ENCODE results near the gene NIPA2. TPM values are rescaled to one million over a fixed set of nuclear protein-coding genes. Genes with fewer than 3 reads are reported as not detected.

Gene NIPA2
- total RNA-seq, 1 experiment from 2014 or later: 77.9 TPM

DNA sequence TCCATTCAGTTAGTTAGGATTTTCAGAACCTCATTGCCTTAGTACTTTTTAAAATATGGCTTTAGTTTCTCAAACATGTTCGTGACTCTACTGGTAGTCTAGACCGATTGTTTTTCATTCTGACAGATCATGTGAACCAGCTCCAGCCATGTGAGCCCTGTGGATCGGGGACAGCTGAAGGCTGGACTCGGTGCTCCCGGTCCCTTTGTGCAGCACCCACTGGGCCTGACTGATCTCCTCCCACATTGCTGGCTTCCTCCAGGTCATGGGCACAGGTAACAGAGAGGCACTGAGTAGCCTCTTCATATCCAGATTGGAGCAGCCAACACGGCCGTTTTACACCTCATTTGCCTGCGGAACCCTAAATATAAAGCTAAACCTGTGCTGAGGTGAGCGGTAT lies 30.5 kb downstream of the NIPA2 start:
- no CpG with 5 or more reads among the region's 9 CpGs for WGBS (ENCODE audit: extremely low coverage, insufficient read length, low lambda C conversion rate)
- Histone ChIP-seq H2BK15ac (ENCODE audit: low read depth, low read length) (no peak overlapping the region), H4K5ac (ENCODE audit: insufficient read length, low read depth, low read length) (no peak overlapping the region)

More for the DNA sequence above, 30.5 kb downstream of the NIPA2 start:
- Histone ChIP-seq H3K18ac (ENCODE audit: insufficient read length, low read depth, low read length) (no peak overlapping the region), H2AK5ac (ENCODE audit: insufficient read length, low read length) (no peak overlapping the region), H3K4ac (ENCODE audit: low read depth, low read length) (no peak overlapping the region), H3K79me1 (ENCODE audit: insufficient read depth, low read depth, low read length, poor library complexity, severe bottlenecking) (peaks cover 3% of the 10 kb centered on the region), H3K79me2 (ENCODE audit: insufficient read depth, low read length) (no peaks in the 10 kb centered on the region), H3K4me1 (ENCODE audit: insufficient read depth, low read length) (peaks cover 3% of the 10 kb centered on the region; the same call in 1 of the 2 replicates), H3K23ac (ENCODE audit: insufficient read length, low read depth, low read length) (no peak overlapping the region), H4K8ac (replicated peaks; ENCODE audit: insufficient read length, low read depth, low read length) (no peak overlapping the region), H2AFZ (ENCODE audit: low read length) (no peak overlapping the region), H3K4me2 (ENCODE audit: insufficient read depth, insufficient read length, low read length) (no peak overlapping the region), H3K23me2 (ENCODE audit: insufficient read length, low read depth, low read length, poor library complexity, severe bottlenecking) (no peaks in the 10 kb centered on the region), H3K56ac (ENCODE audit: insufficient read length, low read depth, low read length) (no peak overlapping the region), H3K9ac (ENCODE audit: extremely low read depth, insufficient read length, low read length) (no peak overlapping the region), H3K27me3 (ENCODE audit: insufficient read depth, low read length) (no peaks in the 10 kb centered on the region), H4K20me1 (ENCODE audit: control insufficient read depth, insufficient read depth, insufficient read length) (no peaks in the 10 kb centered on the region), H2BK120ac (ENCODE audit: low read depth, low read length, poor library complexity, severe bottlenecking) (no peak overlapping the region), H2BK20ac (ENCODE audit: low read depth, low read length, poor library complexity, severe bottlenecking) (no peak overlapping the region), H3K9me3 (ENCODE audit: control insufficient read depth, low read depth, low read length) (no peaks in the 10 kb centered on the region), H2BK5ac (ENCODE audit: insufficient read length, low read length) (no peak overlapping the region), H2BK12ac (ENCODE audit: insufficient read length, low read depth, low read length) (no peak overlapping the region), H3T11ph (ENCODE audit: low read length) (no peak overlapping the region), H4K91ac (ENCODE audit: insufficient read length, low read depth, low read length) (no peak overlapping the region), H3K27ac (ENCODE audit: insufficient read length, low read depth, low read length) (no peak overlapping the region), H3K14ac (ENCODE audit: insufficient read depth, low read length) (no peak overlapping the region)
- H3K9me3 Mint-ChIP-seq: no peaks in the 10 kb centered on the region; a peak in 1 of 5 replicates
- DNase-seq: no peak
- no peak overlapping the region for H3K27ac Mint-ChIP-seq
- no peaks in the 10 kb centered on the region; the same call in 1 of the 2 replicates for H3K27me3 Mint-ChIP-seq (ENCODE audit: low read depth)
- no peak overlapping the region for H3K4me3 Mint-ChIP-seq
- peaks cover 11% of the 10 kb centered on the region in 2 experiments for H3K4me1 Mint-ChIP-seq
- TF ChIP-seq, protein P1, sequence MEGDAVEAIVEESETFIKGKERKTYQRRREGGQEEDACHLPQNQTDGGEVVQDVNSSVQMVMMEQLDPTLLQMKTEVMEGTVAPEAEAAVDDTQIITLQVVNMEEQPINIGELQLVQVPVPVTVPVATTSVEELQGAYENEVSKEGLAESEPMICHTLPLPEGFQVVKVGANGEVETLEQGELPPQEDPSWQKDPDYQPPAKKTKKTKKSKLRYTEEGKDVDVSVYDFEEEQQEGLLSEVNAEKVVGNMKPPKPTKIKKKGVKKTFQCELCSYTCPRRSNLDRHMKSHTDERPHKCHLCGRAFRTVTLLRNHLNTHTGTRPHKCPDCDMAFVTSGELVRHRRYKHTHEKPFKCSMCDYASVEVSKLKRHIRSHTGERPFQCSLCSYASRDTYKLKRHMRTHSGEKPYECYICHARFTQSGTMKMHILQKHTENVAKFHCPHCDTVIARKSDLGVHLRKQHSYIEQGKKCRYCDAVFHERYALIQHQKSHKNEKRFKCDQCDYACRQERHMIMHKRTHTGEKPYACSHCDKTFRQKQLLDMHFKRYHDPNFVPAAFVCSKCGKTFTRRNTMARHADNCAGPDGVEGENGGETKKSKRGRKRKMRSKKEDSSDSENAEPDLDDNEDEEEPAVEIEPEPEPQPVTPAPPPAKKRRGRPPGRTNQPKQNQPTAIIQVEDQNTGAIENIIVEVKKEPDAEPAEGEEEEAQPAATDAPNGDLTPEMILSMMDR (conservative IDR thresholded peaks at IDR 0.05): no peak
- H3K36me3 Mint-ChIP-seq (ENCODE audit: insufficient read depth in 1 of 3, low read depth in 3 of 3): peaks cover 47 to 90% (median 73%) of the 10 kb centered on the region in 3 experiments

Measured in H9 (cell line).